Measurements from ENCODE around the gene CPNE1. TPM values are rescaled to one million over a fixed set of nuclear protein-coding genes. Genes with fewer than 3 reads are reported as not detected.
"Not testable (repeated sequence)": the region's sequence is repeated elsewhere in the genome, so short reads cannot be mapped to it uniquely, and the experiment has no call there.

The CPNE1 gene
- polyA plus RNA-seq, 3 donors, result 153 to 210 (median 167) TPM

DNA sequence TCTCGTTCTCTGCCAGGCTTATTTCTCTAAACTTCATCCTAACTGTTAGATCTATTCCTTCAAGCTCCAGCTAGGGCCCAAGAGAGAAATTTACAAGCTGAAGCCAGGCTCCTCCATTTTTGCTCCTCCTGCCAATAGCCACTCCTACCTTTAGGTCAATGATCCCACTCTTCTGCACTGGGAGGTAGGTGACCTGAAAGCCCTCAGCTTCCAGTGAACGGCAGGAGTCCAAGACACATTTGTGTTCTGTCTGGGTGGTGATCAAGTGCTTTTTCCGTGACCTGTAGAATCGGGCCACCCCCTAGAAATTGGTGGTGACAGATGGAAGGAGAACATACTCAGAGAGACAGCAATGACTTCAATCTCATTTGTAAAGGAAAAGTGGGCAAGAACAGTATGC, 25.6 kb upstream of the CPNE1 start:
- no peak overlapping the region for H2AFZ ChIP-seq (ENCODE audit: insufficient read depth, low read depth, low read length, poor library complexity, severe bottlenecking)
- no peak overlapping the region for H3K9ac ChIP-seq (ENCODE audit: insufficient read depth, low read length, poor library complexity, severe bottlenecking)
- H3K4me3 ChIP-seq (replicated peaks in 1 of 3; ENCODE audit: low read depth in 2 of 3, low read length in 3 of 3), result no peak overlapping the region
- no peaks in the 10 kb centered on the region for H3K27me3 ChIP-seq (ENCODE audit: control insufficient read depth in 2 of 2, insufficient read depth in 2 of 2, low read length in 2 of 2)
- no peak overlapping the region for H3K4me3 Mint-ChIP-seq
- TF ChIP-seq, protein P1, sequence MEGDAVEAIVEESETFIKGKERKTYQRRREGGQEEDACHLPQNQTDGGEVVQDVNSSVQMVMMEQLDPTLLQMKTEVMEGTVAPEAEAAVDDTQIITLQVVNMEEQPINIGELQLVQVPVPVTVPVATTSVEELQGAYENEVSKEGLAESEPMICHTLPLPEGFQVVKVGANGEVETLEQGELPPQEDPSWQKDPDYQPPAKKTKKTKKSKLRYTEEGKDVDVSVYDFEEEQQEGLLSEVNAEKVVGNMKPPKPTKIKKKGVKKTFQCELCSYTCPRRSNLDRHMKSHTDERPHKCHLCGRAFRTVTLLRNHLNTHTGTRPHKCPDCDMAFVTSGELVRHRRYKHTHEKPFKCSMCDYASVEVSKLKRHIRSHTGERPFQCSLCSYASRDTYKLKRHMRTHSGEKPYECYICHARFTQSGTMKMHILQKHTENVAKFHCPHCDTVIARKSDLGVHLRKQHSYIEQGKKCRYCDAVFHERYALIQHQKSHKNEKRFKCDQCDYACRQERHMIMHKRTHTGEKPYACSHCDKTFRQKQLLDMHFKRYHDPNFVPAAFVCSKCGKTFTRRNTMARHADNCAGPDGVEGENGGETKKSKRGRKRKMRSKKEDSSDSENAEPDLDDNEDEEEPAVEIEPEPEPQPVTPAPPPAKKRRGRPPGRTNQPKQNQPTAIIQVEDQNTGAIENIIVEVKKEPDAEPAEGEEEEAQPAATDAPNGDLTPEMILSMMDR (IDR thresholded peaks at IDR 0.05), result no peak
- H3K9me3 ChIP-seq (replicated peaks in 1 of 2; ENCODE audit: control insufficient read depth in 1 of 2, insufficient read depth in 1 of 2, low read length in 2 of 2), result no peaks in the 10 kb centered on the region
- no peak overlapping the region for H3K27ac ChIP-seq (ENCODE audit: low read depth in 1 of 2, low read length in 2 of 2)
- no peaks in the 10 kb centered on the region for H3K4me1 Mint-ChIP-seq
- no peak overlapping the region for H3K4me2 ChIP-seq (replicated peaks; ENCODE audit: extremely low read depth, low read length, poor library complexity, severe bottlenecking)
- H3K27me3 Mint-ChIP-seq (ENCODE audit: low read depth in 3 of 3), result peaks cover 0 to 1% (median 0%) of the 10 kb centered on the region in 3 donors
- 100% methylated on average over 1 of the region's 4 CpGs for WGBS (ENCODE audit: insufficient coverage)
- no peaks in the 10 kb centered on the region for H4K20me1 ChIP-seq (ENCODE audit: insufficient read depth, low read length)
- peaks cover 0 to 7% (median under 1%) of the 10 kb centered on the region in 7 donors for H3K9me3 Mint-ChIP-seq
- H3K36me3 ChIP-seq (replicated peaks in 1 of 2; ENCODE audit: control insufficient read depth in 1 of 2, insufficient read depth in 2 of 2, low read length in 2 of 2), result peaks cover 58 to 65% of the 10 kb centered on the region in 2 donors
- H3K36me3 Mint-ChIP-seq, result peaks cover 49 to 83% of the 10 kb centered on the region in 2 donors
- no peaks in the 10 kb centered on the region for H3K79me2 ChIP-seq (ENCODE audit: insufficient read depth, low read length)
- DNase-seq, result no peak
- no peak overlapping the region for H3K27ac Mint-ChIP-seq
- no peaks in the 10 kb centered on the region for H3K4me1 ChIP-seq (ENCODE audit: control insufficient read depth in 1 of 2, insufficient read depth in 2 of 2, low read length in 2 of 2)
- intact Hi-C loops (cut with micrococcal nuclease), result no loop called here

DNA sequence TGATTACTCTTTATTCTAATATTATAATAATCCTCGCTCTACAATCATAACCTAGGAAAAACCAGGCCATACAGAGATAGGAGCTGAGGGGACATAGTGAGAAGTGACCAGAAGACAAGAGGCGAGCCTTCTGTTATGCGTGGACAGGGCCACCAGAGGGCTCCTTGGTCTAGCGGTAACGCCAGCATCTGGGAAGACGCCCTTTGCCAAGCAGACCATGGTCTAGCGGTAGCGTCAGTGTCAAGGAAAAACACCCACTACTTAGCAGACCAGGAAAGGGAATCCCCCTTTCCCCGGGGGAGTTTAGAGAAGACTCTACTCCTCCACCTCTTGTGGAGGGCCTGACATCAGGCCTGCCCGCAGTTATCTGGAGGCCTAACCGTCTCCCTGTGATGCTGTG, 22.2 kb upstream of the CPNE1 start:
- H3K9me3 ChIP-seq (replicated peaks in 1 of 2; ENCODE audit: control insufficient read depth in 1 of 2, insufficient read depth in 1 of 2, low read length in 2 of 2); H3K27me3 ChIP-seq (ENCODE audit: control insufficient read depth in 2 of 2, insufficient read depth in 2 of 2, low read length in 2 of 2); H3K4me2 ChIP-seq (replicated peaks; ENCODE audit: extremely low read depth, low read length, poor library complexity, severe bottlenecking); H2AFZ ChIP-seq (ENCODE audit: insufficient read depth, low read depth, low read length, poor library complexity, severe bottlenecking); H3K79me2 ChIP-seq (ENCODE audit: insufficient read depth, low read length); H3K9me3 Mint-ChIP-seq; H3K4me3 Mint-ChIP-seq; intact Hi-C loops (cut with micrococcal nuclease); H3K27ac Mint-ChIP-seq; H3K4me1 Mint-ChIP-seq; H3K27ac ChIP-seq (ENCODE audit: low read depth in 1 of 2, low read length in 2 of 2); H3K4me3 ChIP-seq (replicated peaks in 1 of 3; ENCODE audit: low read depth in 2 of 3, low read length in 3 of 3); H3K9ac ChIP-seq (ENCODE audit: insufficient read depth, low read length, poor library complexity, severe bottlenecking); H4K20me1 ChIP-seq (ENCODE audit: insufficient read depth, low read length); H3K4me1 ChIP-seq (ENCODE audit: control insufficient read depth in 1 of 2, insufficient read depth in 2 of 2, low read length in 2 of 2); H3K27me3 Mint-ChIP-seq (ENCODE audit: low read depth in 3 of 3); DNase-seq: not testable (repeated sequence)
- 99% methylated on average over 9 of the region's 11 CpGs for WGBS (ENCODE audit: insufficient coverage)
- peaks cover 41 to 56% of the 10 kb centered on the region in 2 donors for H3K36me3 ChIP-seq (replicated peaks in 1 of 2; ENCODE audit: control insufficient read depth in 1 of 2, insufficient read depth in 2 of 2, low read length in 2 of 2)
- H3K36me3 Mint-ChIP-seq, result peaks cover 41 to 72% of the 10 kb centered on the region in 2 donors

DNA sequence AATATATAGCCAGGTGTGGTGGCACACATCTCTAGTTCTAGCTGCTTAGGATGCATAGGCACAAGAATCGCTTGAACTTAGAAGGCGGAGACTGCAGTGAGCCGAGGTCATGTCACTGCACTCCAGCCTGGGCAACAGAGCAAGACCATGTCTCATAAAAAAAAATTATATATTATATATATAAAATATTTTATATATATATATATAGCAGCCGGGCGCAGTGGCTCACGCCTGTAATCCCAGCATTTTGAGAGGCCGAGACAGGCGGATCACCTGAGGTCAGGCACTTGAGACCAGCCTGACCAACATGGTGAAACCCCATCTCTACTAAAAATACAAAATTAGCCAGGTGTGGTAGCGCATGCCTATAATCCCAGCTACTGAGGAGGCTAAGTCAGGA, 20.7 kb upstream of the CPNE1 start:
- H3K4me2 ChIP-seq (replicated peaks; ENCODE audit: extremely low read depth, low read length, poor library complexity, severe bottlenecking); H3K4me1 Mint-ChIP-seq; H4K20me1 ChIP-seq (ENCODE audit: insufficient read depth, low read length); H3K4me3 Mint-ChIP-seq; intact Hi-C loops (cut with micrococcal nuclease); H3K27me3 Mint-ChIP-seq (ENCODE audit: low read depth in 3 of 3); H3K79me2 ChIP-seq (ENCODE audit: insufficient read depth, low read length); H2AFZ ChIP-seq (ENCODE audit: insufficient read depth, low read depth, low read length, poor library complexity, severe bottlenecking); H3K27ac ChIP-seq (ENCODE audit: low read depth in 1 of 2, low read length in 2 of 2); H3K4me3 ChIP-seq (replicated peaks in 1 of 3; ENCODE audit: low read depth in 2 of 3, low read length in 3 of 3); H3K4me1 ChIP-seq (ENCODE audit: control insufficient read depth in 1 of 2, insufficient read depth in 2 of 2, low read length in 2 of 2); H3K9ac ChIP-seq (ENCODE audit: insufficient read depth, low read length, poor library complexity, severe bottlenecking); H3K9me3 ChIP-seq (replicated peaks in 1 of 2; ENCODE audit: control insufficient read depth in 1 of 2, insufficient read depth in 1 of 2, low read length in 2 of 2); H3K9me3 Mint-ChIP-seq; DNase-seq; H3K27ac Mint-ChIP-seq; H3K27me3 ChIP-seq (ENCODE audit: control insufficient read depth in 2 of 2, insufficient read depth in 2 of 2, low read length in 2 of 2): not testable (repeated sequence)
- peaks cover 35 to 60% of the 10 kb centered on the region in 2 donors for H3K36me3 Mint-ChIP-seq
- peaks cover 32 to 45% of the 10 kb centered on the region in 2 donors for H3K36me3 ChIP-seq (replicated peaks in 1 of 2; ENCODE audit: control insufficient read depth in 1 of 2, insufficient read depth in 2 of 2, low read length in 2 of 2)
- no CpG with 5 or more reads among the region's 9 CpGs for WGBS (ENCODE audit: insufficient coverage)
